ENCODE data around the gene TADA3.

DNA sequence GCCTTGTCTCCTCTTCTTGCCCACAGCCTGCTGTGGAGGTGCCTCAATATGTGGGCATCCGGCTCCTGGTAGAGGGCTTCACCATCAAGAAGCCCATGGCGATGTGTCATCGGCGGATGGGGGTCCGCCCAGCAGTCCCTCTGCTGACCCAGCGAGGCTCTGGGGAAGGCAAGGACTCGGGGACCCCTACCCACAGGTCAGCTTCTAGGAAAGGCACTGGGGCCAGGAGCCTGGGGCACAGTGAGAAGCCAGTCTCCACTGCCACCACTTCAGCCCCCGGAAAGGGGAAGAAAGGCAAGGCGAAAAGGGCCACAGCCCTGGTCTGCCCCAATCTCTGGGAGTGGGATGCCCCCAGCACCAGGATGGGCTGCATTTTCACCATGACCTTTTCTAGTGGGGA, 40.8 kb upstream of the TADA3 start:
- TF ChIP-seq CTCF (IDR thresholded peaks at IDR 0.05) (no peak), POLR2AphosphoS5 (IDR thresholded peaks at IDR 0.05) (no peak), POLR2A (IDR thresholded peaks at IDR 0.05) (no peak)

Measured in prostate gland (tissue), 2 donors.